Thymus (tissue), 11 donors: ENCODE data around the gene SEMA6B. TPM values are rescaled to one million over a fixed set of nuclear protein-coding genes. Genes with fewer than 3 reads are reported as not detected.

Experiments used
- DNase-seq, 9 donors: peaks; one replicate each; pipeline ENCODE4 v3.0.0-alpha.2; 2013; ENCODE audit warnings: low spot score in 9 of 9, low read depth in 6 of 9, missing footprints in 1 of 9
- H3K27ac ChIP-seq, 2 donors: one replicate each; pipeline ENCODE4 v1.5.1; 2013; ENCODE audit warnings: control low read depth in 1 of 2, low read depth in 1 of 2, low read length in 1 of 2, mild to moderate bottlenecking in 1 of 2, moderate library complexity in 1 of 2
- H3K27me3 ChIP-seq, 2 donors: one replicate each; pipeline ENCODE4 v1.5.1; 2013; ENCODE audit warnings: low read length in 1 of 2; ENCODE audit not compliant: control insufficient read depth in 2 of 2, insufficient read depth in 1 of 2
- H3K36me3 ChIP-seq, 2 donors: one replicate each; pipeline ENCODE4 v1.5.1; 2013; ENCODE audit warnings: low read length in 1 of 2, mild to moderate bottlenecking in 1 of 2, moderate library complexity in 1 of 2; ENCODE audit not compliant: control insufficient read depth in 2 of 2, insufficient read depth in 2 of 2
- H3K4me1 ChIP-seq, 2 donors: one replicate each; pipeline ENCODE4 v1.5.1; 2013; ENCODE audit warnings: low read length in 2 of 2; ENCODE audit not compliant: control insufficient read depth in 2 of 2, insufficient read depth in 2 of 2
- H3K4me3 ChIP-seq, 2 donors: one replicate each; pipeline ENCODE4 v1.5.1; 2013; ENCODE audit warnings: low read length in 2 of 2, control low read depth in 1 of 2, mild to moderate bottlenecking in 1 of 2
- H3K9me3 ChIP-seq, 2 donors: one replicate each; pipeline ENCODE4 v1.5.1; 2013; ENCODE audit warnings: low read length in 1 of 2, mild to moderate bottlenecking in 1 of 2; ENCODE audit not compliant: control insufficient read depth in 2 of 2, insufficient read depth in 1 of 2
- WGBS: extraction: QIAGEN DNeasy Blood & Tissue Kit; methylation state at CpG from one replicate; pipeline ENCODE4 v1.1.7; 2013; 5-methylcytosine and 5-hydroxymethylcytosine counted together
- polyA plus RNA-seq: library from polyadenylated mRNA; stranded (reverse); fragments of 200-250 nt; gene quantifications from one replicate; pipeline ENCODE4 v1.2.3, GENCODE V29; 2013
- total RNA-seq: library from RNA; stranded (reverse); fragments of 120-200 nt; gene quantifications from one replicate; pipeline ENCODE4 v1.2.4, GENCODE V29; 2013
- donor health status: healthy.

Gene SEMA6B
- total and polyA plus RNA-seq, 2 donors = 0.85 to 4.7 TPM

DNA sequence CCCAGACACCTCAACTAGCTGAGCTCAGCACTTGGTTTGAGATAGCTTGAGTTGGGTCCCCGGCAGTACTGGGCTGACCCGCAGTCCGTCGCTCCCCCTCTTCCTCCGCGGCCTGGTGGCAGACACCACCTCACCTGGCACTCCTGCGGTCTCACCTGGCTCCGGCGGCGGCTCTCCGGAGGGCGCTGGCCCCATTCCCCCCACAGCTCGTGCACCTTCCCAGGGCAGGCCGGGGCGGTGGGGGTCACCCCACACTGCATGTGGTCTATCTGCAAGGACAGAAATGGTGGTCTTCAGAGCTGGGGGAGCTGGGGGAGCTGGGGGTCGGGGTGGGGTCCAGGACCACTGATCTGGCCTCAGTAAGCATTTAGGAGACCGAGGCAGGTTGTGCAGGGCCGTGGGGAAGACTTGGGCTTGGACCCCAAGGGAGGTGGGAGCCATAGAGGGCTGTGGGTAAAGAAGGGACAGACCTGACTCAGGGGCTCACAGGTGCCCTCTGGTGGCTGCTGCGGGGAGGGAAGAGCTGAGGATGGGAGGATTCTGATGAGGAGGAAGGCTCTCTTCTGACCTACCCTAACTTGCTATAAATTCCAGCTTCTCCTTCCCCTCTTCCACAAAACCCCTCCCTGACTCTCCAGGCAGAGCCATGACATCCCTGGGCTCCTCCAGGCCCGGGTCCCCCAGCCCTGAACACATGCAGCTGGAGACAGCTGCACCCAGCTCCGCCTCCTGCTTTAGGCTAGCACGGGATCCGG, 34.5 kb downstream of the SEMA6B start:
- WGBS = 76% methylated on average over 23 of the region's 23 CpGs
- no peaks in the 10 kb centered on the region for H3K27me3 ChIP-seq
- peaks cover 0 to 2% of the 10 kb centered on the region in 2 donors for H3K9me3 ChIP-seq
- H3K36me3 ChIP-seq = no peaks in the 10 kb centered on the region
- peak in 6 of 9 donors; percentile 10 to 55 (median 24) for DNase-seq
- H3K27ac ChIP-seq = no peak overlapping the region
- no peak overlapping the region for H3K4me3 ChIP-seq
- H3K4me1 ChIP-seq = no peaks in the 10 kb centered on the region

GRCh38 chr19:4523306-4524110, 36.0 kb downstream of the SEMA6B start:
- H3K4me1 ChIP-seq = no peaks in the 10 kb centered on the region
- DNase-seq = no peak
- no peaks in the 10 kb centered on the region for H3K27me3 ChIP-seq
- H3K27ac ChIP-seq = no peak overlapping the region
- H3K36me3 ChIP-seq = no peaks in the 10 kb centered on the region
- whole genome bisulfite sequencing = 83% methylated on average over 53 of the region's 53 CpGs
- no peak overlapping the region for H3K4me3 ChIP-seq
- H3K9me3 ChIP-seq = peaks cover 0 to 16% of the 10 kb centered on the region in 2 donors

DNA sequence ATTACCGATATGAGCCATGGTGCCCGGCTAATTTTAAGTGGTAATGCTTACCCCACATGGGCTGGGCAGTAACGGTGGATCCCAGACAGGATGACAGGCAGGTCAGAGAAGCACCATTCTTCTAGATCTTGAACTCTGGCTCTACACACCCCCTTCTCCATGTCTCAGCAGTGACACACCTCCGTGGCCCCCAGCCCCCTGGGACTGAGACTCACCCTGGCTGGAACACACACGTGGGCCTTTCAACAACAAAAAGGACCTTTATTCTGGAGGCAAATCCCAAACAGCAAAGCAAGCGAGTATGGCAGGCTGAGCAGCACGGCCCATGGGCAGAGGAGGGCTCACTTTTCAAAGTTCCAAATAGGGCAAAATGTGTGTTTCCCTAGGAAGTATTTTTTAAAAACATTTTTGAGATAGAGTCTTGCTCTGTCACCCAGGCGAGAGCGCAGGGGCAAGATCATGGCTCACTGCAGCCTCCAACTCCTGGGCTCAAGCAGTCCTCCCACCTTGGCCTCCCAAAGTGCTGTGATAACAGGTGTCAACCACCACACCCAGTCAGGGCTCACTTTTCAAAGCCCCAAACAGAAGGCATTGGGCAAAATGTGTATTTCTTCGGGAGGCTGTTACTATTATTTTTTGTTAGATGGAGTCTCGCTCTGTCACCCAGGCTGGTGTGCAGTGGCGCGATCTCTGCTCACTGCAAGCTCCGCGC, 37.0 kb downstream of the SEMA6B start:
- Histone ChIP-seq H3K27ac (no peak overlapping the region), H3K27me3 (no peaks in the 10 kb centered on the region), H3K9me3 (peaks cover 0 to 16% of the 10 kb centered on the region in 2 donors), H3K36me3 (no peaks in the 10 kb centered on the region), H3K4me1 (no peaks in the 10 kb centered on the region), H3K4me3 (no peak overlapping the region)
- 95% methylated on average over 15 of the region's 15 CpGs for WGBS
- no peak for DNase-seq

- Histone ChIP-seq H3K27ac (no peak overlapping the region), H3K4me1 (no peaks in the 10 kb centered on the region), H3K9me3 (peaks cover 0 to 16% of the 10 kb centered on the region in 2 donors), H3K27me3 (no peaks in the 10 kb centered on the region), H3K4me3 (no peak overlapping the region), H3K36me3 (no peaks in the 10 kb centered on the region)
- no peak for DNase-seq
- 95% methylated on average over 5 of the region's 5 CpGs for WGBS
Measured at GRCh38 chr19:4521888-4522242, 37.6 kb downstream of the SEMA6B start.

GRCh38 chr19:4521170-4521887, 38.2 kb downstream of the SEMA6B start:
- no peaks in the 10 kb centered on the region for H3K27me3 ChIP-seq

GRCh38 chr19:4519521-4520277, 39.8 kb downstream of the SEMA6B start:
- Histone ChIP-seq H3K27me3 (no peaks in the 10 kb centered on the region), H3K9me3 (peaks cover 0 to 16% of the 10 kb centered on the region in 2 donors), H3K4me3 (no peak overlapping the region), H3K36me3 (no peaks in the 10 kb centered on the region), H3K4me1 (no peaks in the 10 kb centered on the region), H3K27ac (no peak overlapping the region)
- WGBS = 81% methylated on average over 9 of the region's 9 CpGs
- DNase-seq = no peak

More at GRCh38 chr19:4521170-4521887, 38.2 kb downstream of the SEMA6B start:
- H3K27ac ChIP-seq = no peak overlapping the region
- H3K4me1 ChIP-seq = no peaks in the 10 kb centered on the region
- no peak for DNase-seq
- peaks cover 0 to 16% of the 10 kb centered on the region in 2 donors for H3K9me3 ChIP-seq
- H3K4me3 ChIP-seq = no peak overlapping the region
- H3K36me3 ChIP-seq = no peaks in the 10 kb centered on the region
- WGBS = 94% methylated on average over 11 of the region's 11 CpGs

GRCh38 chr19:4519172-4519496, 40.4 kb downstream of the SEMA6B start:
- no peak for DNase-seq
- Histone ChIP-seq H3K36me3 (no peaks in the 10 kb centered on the region), H3K4me3 (no peak overlapping the region), H3K27ac (no peak overlapping the region), H3K9me3 (peaks cover 0 to 16% of the 10 kb centered on the region in 2 donors), H3K4me1 (no peaks in the 10 kb centered on the region), H3K27me3 (no peaks in the 10 kb centered on the region)
- 97% methylated on average over 6 of the region's 6 CpGs for WGBS

GRCh38 chr19:4518345-4519171, 40.9 kb downstream of the SEMA6B start, which contains the start of gene PLIN4:
PLIN4 (minus strand) TSS chr19:4518486; CDS start chr19:4518272, 214 bp downstream.
- H3K9me3 ChIP-seq = peaks cover 0 to 16% of the 10 kb centered on the region in 2 donors
- H3K27me3 ChIP-seq = no peaks in the 10 kb centered on the region
- no peak within 1 kb of the TSS for H3K4me3 ChIP-seq
- no peaks in the 10 kb centered on the region for H3K4me1 ChIP-seq
- DNase-seq = no peak
- no peak within 1 kb of the TSS for H3K27ac ChIP-seq
- WGBS = 88% methylated on average over 34 of the region's 34 CpGs
- no peaks in the 10 kb centered on the region for H3K36me3 ChIP-seq
